ENCODE measurements around the gene GRAMD1B.

GRAMD1B gene

GRCh38 chr11:123478352-123478987 is 48.4 kb downstream of the GRAMD1B start:
- DNase-seq: peak; percentile 17

GRCh38 chr11:123479048-123479837 is 49.2 kb downstream of the GRAMD1B start:
- no peak for DNase-seq

GRCh38 chr11:123480290-123480815 is 50.3 kb downstream of the GRAMD1B start:
- no peak for DNase-seq

- DNase-seq: no peak
Observed at GRCh38 chr11:123480882-123481281, 50.8 kb downstream of the GRAMD1B start.

DNA sequence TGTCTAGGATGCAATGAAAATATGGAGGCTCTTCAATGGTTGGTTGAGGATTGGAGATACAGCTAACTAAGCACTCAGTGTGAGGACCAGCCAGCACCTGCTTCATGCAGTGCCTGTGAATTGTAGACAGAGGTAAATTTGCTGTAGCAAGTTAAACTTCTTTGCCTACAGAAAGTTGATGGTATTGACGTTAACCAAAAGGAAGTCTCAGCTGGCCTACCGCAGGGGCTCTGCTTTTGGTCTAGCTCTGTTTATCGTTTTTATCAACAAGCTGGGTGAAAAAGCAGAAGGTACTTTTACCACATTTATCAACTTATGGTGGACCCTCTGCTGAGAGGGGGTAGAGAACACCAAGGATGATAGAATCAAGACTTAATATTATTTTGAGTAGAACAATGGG is 51.6 kb downstream of the GRAMD1B start:
- DNase-seq: no peak

- no peak for DNase-seq
Observed at GRCh38 chr11:123482218-123482617, 52.1 kb downstream of the GRAMD1B start.

GRCh38 chr11:123483058-123483457 is 53.0 kb downstream of the GRAMD1B start:
- DNase-seq: no peak

DNA sequence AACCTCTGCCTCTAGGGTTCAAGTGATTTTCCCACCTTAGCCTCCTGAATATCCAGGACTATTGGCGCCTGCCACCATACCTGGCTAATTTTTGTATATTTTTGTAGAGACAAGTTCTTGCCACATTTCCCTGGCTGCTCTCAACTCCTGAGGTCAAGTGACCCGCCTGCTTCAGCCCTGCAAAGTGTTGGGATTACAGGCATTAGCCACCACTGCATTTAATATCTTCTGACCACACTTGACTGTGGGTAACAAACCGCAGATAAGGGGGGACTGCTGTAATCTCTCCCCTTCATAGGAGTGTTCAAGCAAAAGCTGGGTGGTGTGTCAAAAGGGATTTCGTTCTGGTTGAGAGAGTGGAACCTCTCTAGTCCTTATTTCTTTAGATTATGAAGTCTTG is 53.4 kb downstream of the GRAMD1B start:
- DNase-seq: no peak

DNA sequence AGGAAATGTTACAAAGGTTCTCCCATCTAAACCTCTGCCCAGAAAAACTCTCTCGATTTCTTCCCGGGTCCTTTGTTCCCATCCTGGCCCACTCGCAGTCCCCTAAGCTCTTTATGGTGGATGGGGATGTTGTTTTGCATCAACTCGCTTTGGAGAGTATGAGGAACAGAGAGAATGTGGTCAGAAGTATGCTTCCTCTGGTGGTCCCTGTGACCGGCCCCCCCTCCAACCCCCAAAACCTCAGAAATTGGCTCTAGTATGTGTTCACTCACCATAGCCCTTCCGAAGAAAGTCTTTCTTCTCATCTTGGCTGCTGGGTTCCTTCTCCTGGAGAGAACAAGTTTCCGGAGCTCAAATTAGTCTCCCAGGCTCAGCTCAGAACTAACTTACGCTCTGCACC is 54.4 kb downstream of the GRAMD1B start:
- DNase-seq: no peak

DNA sequence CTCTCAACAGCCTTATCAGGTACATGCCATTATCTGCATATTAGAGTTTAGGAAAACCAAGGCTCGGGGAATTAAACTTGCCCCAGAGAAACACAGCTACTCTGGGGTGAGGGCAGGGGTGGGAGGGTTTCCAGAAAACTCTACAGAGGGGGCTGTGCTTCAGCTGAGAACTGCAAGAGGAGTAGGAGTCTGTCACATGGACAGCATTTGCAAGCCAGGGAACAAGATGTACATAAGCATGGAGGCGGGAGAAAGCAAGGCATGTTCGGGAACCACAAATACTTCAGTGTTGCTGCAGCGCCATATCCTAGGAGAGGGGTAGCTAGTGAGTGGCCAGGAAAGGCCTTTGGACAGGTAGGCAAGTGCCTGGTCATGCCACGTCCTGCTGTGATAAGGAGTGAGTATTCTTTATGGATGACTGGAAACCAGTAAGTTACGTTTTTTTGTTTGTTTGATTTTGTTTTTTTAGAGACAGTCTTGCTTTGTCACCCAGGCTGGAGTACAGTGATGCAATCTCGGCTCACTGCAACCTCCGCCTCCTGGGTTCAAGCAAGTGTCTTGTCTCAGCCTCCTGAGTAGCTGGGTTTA is 57.2 kb downstream of the GRAMD1B start:
- no peak for DNase-seq

DNA sequence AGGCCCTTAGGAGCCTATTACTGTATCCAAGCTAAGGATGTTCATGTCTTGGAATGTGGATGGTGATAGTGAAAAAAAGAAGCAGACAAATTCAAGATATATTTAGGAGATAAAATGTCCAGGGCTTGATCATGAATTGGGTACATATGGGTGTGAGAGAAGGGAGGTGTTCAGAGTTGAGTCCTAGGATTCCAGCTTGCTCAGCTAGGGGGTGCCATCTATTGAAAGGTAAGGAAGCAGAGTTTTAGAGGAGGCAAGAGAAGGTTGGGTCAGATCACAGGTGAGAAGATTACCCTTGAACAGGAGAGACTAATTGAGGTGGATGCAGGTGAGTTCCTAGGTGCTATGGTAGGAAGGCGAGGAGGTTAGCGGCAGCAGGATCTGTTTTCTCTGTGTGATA is 60.5 kb downstream of the GRAMD1B start:
- DNase-seq: no peak

- no peak for DNase-seq
Observed at GRCh38 chr11:123491241-123491640, 61.2 kb downstream of the GRAMD1B start.

GRCh38 chr11:123493349-123494063 is 63.4 kb downstream of the GRAMD1B start:
- DNase-seq: no peak

DNA sequence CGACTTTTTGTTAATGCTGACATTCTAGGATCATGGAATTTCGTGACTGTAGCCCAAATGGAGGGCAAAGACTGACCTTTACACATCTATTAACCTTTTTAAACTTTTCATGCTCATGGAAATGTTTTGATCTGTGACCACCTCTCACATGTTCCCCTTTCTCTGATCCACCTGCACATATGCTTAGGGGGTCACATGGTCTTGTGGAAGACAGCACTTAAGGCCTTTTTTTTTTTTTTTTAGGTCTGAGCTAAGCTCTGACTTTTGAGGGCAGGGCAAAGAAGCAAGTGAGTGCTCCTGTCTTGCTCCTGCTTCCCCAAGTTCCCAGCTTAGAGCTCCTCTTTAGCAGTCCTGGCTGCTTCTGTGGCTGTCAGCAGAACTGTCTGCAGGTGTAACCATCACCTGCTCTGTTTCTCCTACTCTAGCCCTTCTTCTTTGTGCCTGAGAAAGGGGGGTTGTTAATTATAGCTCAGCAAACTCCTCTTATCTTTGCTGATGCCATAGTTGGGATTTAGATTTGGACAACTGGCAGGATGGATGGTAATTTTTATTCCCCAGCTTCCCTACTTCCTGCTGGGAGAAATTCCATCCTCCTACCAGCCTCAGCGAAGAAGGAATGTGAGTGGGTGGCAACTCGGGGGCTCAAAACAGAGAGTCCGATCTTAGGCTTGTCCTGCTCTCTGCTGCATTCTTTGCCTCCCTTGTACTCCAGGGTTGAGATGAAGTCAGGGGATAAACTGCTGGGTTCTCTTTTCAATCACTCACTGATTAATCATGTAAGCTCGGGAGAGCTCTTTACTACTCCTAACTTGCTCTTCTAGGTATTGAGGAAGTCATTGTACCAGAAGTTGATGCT is 64.4 kb downstream of the GRAMD1B start:
- DNase-seq: no peak

GRCh38 chr11:123504401-123504800 is 74.3 kb downstream of the GRAMD1B start:
- no peak for DNase-seq

DNA sequence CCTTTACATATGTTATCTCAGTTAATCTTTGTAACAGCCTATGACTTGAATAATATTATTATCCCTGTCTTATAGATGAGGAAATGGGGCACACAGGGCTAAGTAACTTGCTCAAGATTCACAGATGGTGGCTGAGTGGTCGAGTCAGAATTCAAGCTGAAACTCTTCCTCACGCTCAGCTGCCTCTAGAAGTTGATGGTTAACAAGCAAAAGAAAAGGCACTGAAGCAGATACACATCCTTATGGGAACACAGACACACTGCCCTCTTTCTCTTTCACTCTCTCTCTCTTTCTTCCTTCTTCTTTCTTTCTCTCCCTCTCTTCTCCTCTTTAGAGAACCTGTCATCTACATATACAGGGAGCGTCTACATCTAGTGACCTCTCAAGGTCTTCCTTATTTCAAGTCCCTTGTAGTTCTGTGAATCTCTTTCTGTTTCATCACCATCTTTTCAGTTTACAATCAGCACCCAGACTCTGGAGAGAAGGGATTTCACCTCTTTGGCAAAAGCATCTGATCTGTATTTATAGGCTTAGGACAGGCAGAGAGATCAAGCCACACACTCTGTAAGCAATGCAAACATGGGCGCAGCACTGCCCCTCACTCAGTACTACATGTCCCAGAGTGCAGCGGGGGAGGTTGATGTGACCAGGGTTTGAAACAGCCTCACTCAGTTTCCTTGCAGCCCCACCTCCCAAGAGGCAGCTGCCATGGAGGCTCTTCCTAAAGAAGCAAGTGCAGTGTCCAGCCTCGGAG is 75.7 kb downstream of the GRAMD1B start:
- DNase-seq: no peak

- no peak for DNase-seq
Observed at GRCh38 chr11:123507043-123507442, 77.0 kb downstream of the GRAMD1B start.

- DNase-seq: no peak
Observed at GRCh38 chr11:123509737-123510578, 79.9 kb downstream of the GRAMD1B start.

DNA sequence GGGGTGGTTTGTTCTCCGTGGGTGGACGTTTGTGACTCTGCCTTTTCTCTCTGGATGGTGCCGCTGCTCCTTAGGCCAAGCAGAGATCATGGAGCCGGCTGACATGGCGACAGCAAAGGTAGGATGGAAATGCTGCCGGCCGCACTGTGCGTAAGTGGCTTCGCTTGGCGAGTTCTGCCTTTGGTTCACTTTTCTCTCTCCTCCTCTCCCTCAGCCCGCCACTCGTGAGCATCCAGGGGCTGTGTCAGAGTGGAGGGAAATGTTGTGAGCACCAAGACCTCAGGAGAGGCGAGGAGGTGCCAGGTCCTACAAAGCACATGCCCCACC is 80.5 kb downstream of the GRAMD1B start:
- no peak for DNase-seq

GRCh38 chr11:123511037-123511870 is 81.2 kb downstream of the GRAMD1B start:
- DNase-seq: peak; percentile 43

All from GDM1 (cell line).